WTC11 (cell line): ENCODE data around the gene ERP44.

Source experiments
- ATF1 ChIP-seq: sonication (generic); formaldehyde crosslinking; IDR thresholded peaks from 2 replicates; pipeline ENCODE4 v1.8.1; 2023; ENCODE audit warnings: mild to moderate bottlenecking, moderate library complexity, missing genetic modification reagents
- IRF2 ChIP-seq: sonication (generic); formaldehyde crosslinking; IDR thresholded peaks from 2 replicates; pipeline ENCODE4 v1.8.0; 2022; ENCODE audit warnings: low read depth, missing genetic modification reagents, borderline replicate concordance
- NFE2L1 ChIP-seq: sonication (generic); formaldehyde crosslinking; IDR thresholded peaks from 2 replicates; pipeline ENCODE4 v1.8.1; 2023; ENCODE audit warnings: missing genetic modification reagents
- ZNF317 ChIP-seq: sonication (generic); formaldehyde crosslinking; IDR thresholded peaks from 2 replicates; pipeline ENCODE4 v1.8.1; 2023; ENCODE audit warnings: low read depth, mild to moderate bottlenecking, moderate library complexity, missing genetic modification reagents, borderline replicate concordance
- TF ChIP-seq, protein P1 (sequence below): fragments of 200-600 bp; IDR thresholded peaks from 2 replicates; pipeline ENCODE4 v1.8.0; 2022; ENCODE audit warnings: antibody characterized with exemption
- TF ChIP-seq, protein P2 (sequence below): sonication (generic); formaldehyde crosslinking; IDR thresholded peaks from 2 replicates; pipeline ENCODE4 v1.8.0; 2022; ENCODE audit warnings: mild to moderate bottlenecking, missing genetic modification reagents
- TF ChIP-seq, protein P3 (sequence below): sonication (generic); formaldehyde crosslinking; conservative IDR thresholded peaks from 2 replicates; pipeline ENCODE4 v1.8.1; 2023; ENCODE audit warnings: mild to moderate bottlenecking, low read depth, missing genetic modification reagents, moderate library complexity
- TF ChIP-seq, protein P4 (sequence below): sonication (generic); formaldehyde crosslinking; IDR thresholded peaks from 2 replicates; pipeline ENCODE4 v1.8.1; 2023; ENCODE audit warnings: mild to moderate bottlenecking, moderate library complexity, missing genetic modification reagents
- TF ChIP-seq, protein P5 (sequence below): sonication (generic); formaldehyde crosslinking; IDR thresholded peaks from 2 replicates; pipeline ENCODE4 v1.8.1; 2022; ENCODE audit warnings: mild to moderate bottlenecking, moderate library complexity, missing genetic modification reagents
- TF ChIP-seq, protein P6 (sequence below): sonication (generic); formaldehyde crosslinking; IDR thresholded peaks from 2 replicates; pipeline ENCODE4 v1.8.0; 2022; ENCODE audit warnings: mild to moderate bottlenecking, missing genetic modification reagents

DNA sequence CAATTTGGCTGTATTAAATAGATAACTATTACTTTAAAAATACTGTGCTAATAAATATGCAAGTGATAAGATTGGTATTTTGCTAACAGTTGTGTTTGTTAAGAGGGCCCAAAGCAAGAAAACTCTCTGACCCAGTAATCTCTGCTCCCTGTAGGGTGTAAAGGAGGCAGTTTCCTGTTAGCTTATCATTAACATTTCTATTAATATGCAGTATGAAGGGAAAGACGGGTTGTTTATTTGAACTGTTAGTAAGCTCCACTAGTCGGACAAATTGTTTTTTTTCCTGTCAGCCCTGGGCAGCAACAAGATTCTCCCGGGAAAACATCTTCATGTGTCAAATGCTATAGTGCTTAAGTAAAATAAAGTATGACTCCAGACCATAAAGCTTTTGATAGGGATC, 35.6 kb downstream of the ERP44 start:
- TF ChIP-seq, protein P1, sequence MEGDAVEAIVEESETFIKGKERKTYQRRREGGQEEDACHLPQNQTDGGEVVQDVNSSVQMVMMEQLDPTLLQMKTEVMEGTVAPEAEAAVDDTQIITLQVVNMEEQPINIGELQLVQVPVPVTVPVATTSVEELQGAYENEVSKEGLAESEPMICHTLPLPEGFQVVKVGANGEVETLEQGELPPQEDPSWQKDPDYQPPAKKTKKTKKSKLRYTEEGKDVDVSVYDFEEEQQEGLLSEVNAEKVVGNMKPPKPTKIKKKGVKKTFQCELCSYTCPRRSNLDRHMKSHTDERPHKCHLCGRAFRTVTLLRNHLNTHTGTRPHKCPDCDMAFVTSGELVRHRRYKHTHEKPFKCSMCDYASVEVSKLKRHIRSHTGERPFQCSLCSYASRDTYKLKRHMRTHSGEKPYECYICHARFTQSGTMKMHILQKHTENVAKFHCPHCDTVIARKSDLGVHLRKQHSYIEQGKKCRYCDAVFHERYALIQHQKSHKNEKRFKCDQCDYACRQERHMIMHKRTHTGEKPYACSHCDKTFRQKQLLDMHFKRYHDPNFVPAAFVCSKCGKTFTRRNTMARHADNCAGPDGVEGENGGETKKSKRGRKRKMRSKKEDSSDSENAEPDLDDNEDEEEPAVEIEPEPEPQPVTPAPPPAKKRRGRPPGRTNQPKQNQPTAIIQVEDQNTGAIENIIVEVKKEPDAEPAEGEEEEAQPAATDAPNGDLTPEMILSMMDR, result no peak
- TF ChIP-seq, protein P2, sequence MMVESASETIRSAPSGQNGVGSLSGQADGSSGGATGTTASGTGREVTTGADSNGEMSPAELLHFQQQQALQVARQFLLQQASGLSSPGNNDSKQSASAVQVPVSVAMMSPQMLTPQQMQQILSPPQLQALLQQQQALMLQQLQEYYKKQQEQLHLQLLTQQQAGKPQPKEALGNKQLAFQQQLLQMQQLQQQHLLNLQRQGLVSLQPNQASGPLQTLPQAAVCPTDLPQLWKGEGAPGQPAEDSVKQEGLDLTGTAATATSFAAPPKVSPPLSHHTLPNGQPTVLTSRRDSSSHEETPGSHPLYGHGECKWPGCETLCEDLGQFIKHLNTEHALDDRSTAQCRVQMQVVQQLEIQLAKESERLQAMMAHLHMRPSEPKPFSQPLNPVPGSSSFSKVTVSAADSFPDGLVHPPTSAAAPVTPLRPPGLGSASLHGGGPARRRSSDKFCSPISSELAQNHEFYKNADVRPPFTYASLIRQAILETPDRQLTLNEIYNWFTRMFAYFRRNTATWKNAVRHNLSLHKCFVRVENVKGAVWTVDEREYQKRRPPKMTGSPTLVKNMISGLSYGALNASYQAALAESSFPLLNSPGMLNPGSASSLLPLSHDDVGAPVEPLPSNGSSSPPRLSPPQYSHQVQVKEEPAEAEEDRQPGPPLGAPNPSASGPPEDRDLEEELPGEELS (CRISPR knock-in tag), result no peak
- TF ChIP-seq, protein P3, sequence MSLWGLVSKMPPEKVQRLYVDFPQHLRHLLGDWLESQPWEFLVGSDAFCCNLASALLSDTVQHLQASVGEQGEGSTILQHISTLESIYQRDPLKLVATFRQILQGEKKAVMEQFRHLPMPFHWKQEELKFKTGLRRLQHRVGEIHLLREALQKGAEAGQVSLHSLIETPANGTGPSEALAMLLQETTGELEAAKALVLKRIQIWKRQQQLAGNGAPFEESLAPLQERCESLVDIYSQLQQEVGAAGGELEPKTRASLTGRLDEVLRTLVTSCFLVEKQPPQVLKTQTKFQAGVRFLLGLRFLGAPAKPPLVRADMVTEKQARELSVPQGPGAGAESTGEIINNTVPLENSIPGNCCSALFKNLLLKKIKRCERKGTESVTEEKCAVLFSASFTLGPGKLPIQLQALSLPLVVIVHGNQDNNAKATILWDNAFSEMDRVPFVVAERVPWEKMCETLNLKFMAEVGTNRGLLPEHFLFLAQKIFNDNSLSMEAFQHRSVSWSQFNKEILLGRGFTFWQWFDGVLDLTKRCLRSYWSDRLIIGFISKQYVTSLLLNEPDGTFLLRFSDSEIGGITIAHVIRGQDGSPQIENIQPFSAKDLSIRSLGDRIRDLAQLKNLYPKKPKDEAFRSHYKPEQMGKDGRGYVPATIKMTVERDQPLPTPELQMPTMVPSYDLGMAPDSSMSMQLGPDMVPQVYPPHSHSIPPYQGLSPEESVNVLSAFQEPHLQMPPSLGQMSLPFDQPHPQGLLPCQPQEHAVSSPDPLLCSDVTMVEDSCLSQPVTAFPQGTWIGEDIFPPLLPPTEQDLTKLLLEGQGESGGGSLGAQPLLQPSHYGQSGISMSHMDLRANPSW (CRISPR knock-in tag), result no peak
- TF ChIP-seq, protein P4, sequence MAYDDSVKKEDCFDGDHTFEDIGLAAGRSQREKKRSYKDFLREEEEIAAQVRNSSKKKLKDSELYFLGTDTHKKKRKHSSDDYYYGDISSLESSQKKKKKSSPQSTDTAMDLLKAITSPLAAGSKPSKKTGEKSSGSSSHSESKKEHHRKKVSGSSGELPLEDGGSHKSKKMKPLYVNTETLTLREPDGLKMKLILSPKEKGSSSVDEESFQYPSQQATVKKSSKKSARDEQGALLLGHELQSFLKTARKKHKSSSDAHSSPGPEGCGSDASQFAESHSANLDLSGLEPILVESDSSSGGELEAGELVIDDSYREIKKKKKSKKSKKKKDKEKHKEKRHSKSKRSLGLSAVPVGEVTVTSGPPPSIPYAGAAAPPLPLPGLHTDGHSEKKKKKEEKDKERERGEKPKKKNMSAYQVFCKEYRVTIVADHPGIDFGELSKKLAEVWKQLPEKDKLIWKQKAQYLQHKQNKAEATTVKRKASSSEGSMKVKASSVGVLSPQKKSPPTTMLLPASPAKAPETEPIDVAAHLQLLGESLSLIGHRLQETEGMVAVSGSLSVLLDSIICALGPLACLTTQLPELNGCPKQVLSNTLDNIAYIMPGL (CRISPR knock-in tag), result no peak
- TF ChIP-seq NFE2L1 (CRISPR knock-in tag), result no peak
- TF ChIP-seq, protein P5, sequence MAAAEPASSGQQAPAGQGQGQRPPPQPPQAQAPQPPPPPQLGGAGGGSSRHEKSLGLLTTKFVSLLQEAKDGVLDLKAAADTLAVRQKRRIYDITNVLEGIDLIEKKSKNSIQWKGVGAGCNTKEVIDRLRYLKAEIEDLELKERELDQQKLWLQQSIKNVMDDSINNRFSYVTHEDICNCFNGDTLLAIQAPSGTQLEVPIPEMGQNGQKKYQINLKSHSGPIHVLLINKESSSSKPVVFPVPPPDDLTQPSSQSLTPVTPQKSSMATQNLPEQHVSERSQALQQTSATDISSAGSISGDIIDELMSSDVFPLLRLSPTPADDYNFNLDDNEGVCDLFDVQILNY (CRISPR knock-in tag), result no peak
- TF ChIP-seq, protein P6, sequence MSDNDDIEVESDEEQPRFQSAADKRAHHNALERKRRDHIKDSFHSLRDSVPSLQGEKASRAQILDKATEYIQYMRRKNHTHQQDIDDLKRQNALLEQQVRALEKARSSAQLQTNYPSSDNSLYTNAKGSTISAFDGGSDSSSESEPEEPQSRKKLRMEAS (CRISPR knock-in tag), result no peak
- no peak for TF ChIP-seq ATF1 (CRISPR knock-in tag)
- no peak for TF ChIP-seq IRF2 (CRISPR knock-in tag)
- no peak for TF ChIP-seq ZNF317
